ENCODE measurements around the gene RARB. TPM values are rescaled to one million over a fixed set of nuclear protein-coding genes. Genes with fewer than 3 reads are reported as not detected.

RARB gene
- total and polyA plus RNA-seq, 8 donors: 1.7 to 28.0 (median 9.0) TPM

DNA sequence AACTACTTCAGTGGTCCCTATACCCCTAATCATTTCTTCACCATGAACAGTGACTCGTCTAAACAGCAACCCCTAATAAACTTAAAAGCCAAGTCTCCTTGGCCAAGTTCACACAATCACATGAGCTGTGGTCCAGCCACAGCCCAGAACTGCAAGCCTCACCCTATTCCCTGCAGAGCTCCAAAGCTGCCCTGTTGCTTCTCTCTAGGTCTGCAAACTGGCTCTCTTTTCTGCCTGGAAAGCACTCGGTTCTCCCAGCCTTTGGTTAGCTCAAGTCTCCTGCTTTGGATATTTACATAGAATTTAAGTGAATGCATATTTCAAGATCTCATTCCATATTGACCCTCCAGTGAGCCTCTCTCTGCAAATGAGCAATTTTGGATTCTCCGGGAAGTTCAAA, 129.6 kb downstream of the RARB start:
- WGBS, 5 donors: 37 to 57% (median 42%) methylated on average over 3 of the region's 3 CpGs
- intact Hi-C loops (cut with DNase I; ENCODE audit: low total_unique reads): no loop called here
- Histone ChIP-seq H3K4me1 (peaks cover 5 to 28% (median 19%) of the 10 kb centered on the region in 4 donors), H3K36me3 (no peaks in the 10 kb centered on the region), H3K27ac (no peak overlapping the region), H3K4me3 (no peak overlapping the region), H3K9me3 (no peaks in the 10 kb centered on the region), H3K27me3 (no peaks in the 10 kb centered on the region)
- peak in 1 of 2 donors; percentile 28 for DNase-seq
- TF ChIP-seq, protein P1, sequence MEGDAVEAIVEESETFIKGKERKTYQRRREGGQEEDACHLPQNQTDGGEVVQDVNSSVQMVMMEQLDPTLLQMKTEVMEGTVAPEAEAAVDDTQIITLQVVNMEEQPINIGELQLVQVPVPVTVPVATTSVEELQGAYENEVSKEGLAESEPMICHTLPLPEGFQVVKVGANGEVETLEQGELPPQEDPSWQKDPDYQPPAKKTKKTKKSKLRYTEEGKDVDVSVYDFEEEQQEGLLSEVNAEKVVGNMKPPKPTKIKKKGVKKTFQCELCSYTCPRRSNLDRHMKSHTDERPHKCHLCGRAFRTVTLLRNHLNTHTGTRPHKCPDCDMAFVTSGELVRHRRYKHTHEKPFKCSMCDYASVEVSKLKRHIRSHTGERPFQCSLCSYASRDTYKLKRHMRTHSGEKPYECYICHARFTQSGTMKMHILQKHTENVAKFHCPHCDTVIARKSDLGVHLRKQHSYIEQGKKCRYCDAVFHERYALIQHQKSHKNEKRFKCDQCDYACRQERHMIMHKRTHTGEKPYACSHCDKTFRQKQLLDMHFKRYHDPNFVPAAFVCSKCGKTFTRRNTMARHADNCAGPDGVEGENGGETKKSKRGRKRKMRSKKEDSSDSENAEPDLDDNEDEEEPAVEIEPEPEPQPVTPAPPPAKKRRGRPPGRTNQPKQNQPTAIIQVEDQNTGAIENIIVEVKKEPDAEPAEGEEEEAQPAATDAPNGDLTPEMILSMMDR (IDR thresholded peaks at IDR 0.05): no peak
- TF ChIP-seq POLR2A (IDR thresholded peaks at IDR 0.05): no peak
- TF ChIP-seq POLR2AphosphoS5 (IDR thresholded peaks at IDR 0.05): no peak
- TF ChIP-seq EP300 (IDR thresholded peaks at IDR 0.05): no peak

DNA sequence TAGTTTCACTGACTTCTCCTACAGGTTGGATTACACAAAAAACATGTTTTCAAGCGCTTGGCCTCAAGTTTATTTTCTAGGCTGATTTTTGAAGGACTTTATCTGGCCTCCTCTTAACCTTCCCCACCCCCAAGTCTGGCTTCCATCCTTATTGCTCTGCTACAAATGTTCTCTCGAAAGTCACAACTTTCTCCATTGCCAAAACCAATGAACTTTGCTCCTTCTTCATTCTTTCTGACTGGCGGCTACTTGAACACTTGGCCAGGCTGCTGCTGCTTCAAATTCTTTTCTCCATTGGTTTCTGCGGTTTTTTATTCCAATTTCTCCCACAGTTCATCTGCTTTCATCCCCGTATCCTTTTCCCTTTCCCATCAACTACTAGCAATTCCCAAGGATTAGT, 130.1 kb downstream of the RARB start:
- TF ChIP-seq POLR2A (IDR thresholded peaks at IDR 0.05): no peak
- TF ChIP-seq, protein P1 (IDR thresholded peaks at IDR 0.05): no peak
- TF ChIP-seq POLR2AphosphoS5 (IDR thresholded peaks at IDR 0.05): no peak
- no peak for TF ChIP-seq EP300 (IDR thresholded peaks at IDR 0.05)
- Histone ChIP-seq H3K27me3 (no peaks in the 10 kb centered on the region), H3K27ac (peak overlapping the region in 1 of 5 donors; percentile 23), H3K9me3 (no peaks in the 10 kb centered on the region), H3K4me3 (no peak overlapping the region), H3K4me1 (peaks cover 5 to 28% (median 19%) of the 10 kb centered on the region in 4 donors), H3K36me3 (no peaks in the 10 kb centered on the region)
- DNase-seq: peak in 1 of 2 donors; percentile 68
- WGBS, 5 donors: 27 to 38% (median 33%) methylated on average over 5 of the region's 5 CpGs
- intact Hi-C loops (cut with DNase I; ENCODE audit: low total_unique reads): no loop called here

DNA sequence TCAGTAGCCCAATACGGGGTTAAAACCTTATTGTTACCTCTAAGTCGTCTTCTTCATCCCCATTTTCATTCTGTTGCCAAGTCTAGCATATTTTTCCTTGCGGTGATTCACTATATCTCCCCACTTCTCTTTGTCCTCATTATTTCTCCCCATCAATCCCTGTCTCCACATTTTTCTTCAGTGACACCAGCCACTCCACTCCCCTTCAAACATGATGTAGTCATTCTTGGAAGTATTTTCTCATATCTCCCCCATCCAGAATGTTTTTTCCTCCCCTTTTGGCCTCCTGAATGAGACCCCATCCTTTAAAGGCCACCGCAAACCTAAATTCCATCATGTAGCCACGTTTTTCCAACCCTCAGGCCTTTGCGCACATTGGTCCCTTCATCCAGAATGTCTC, 130.7 kb downstream of the RARB start:
- no peak overlapping the region for H3K27ac ChIP-seq
- TF ChIP-seq, protein P1 (IDR thresholded peaks at IDR 0.05): no peak
- TF ChIP-seq POLR2AphosphoS5 (IDR thresholded peaks at IDR 0.05) (no peak), POLR2A (IDR thresholded peaks at IDR 0.05) (no peak), EP300 (IDR thresholded peaks at IDR 0.05) (no peak)
- H3K9me3 ChIP-seq: no peaks in the 10 kb centered on the region
- intact Hi-C loops (cut with DNase I; ENCODE audit: low total_unique reads): no loop called here
- WGBS, 5 donors: 81 to 89% (median 84%) methylated on average over 6 of the region's 6 CpGs
- no peaks in the 10 kb centered on the region for H3K36me3 ChIP-seq
- peaks cover 5 to 28% (median 19%) of the 10 kb centered on the region in 4 donors for H3K4me1 ChIP-seq
- H3K27me3 ChIP-seq: no peaks in the 10 kb centered on the region
- H3K4me3 ChIP-seq: no peak overlapping the region
- DNase-seq: no peak

DNA sequence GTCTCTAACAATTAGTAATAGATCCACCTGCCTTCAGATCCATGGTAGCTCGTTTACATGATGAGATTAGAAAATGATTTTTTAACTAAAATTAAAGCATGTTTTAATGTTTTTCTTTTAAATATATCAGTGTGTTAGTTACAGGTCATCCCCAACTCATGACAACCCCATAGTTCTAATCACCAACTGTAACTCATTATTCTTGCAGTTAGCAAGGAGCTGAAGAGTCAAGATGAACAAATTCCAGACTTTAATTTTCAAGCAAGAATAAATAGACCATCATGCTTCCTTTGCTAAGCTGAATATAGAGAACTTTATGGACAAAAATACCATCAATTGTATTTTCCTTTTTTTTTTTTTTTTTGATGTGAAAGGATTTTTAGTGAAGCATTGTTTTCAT, 135.5 kb downstream of the RARB start:
- intact Hi-C loops (cut with DNase I; ENCODE audit: low total_unique reads): no loop called here
- Histone ChIP-seq H3K9me3 (no peaks in the 10 kb centered on the region), H3K4me3 (no peak overlapping the region), H3K27me3 (no peaks in the 10 kb centered on the region), H3K36me3 (no peaks in the 10 kb centered on the region), H3K27ac (no peak overlapping the region), H3K4me1 (peaks cover 0 to under 1% (median under 1%) of the 10 kb centered on the region in 4 donors)
- WGBS, 5 donors: 80 to 88% (median 84%) methylated on average over 1 of the region's 1 CpG
- no peak for DNase-seq
- TF ChIP-seq, protein P1 (IDR thresholded peaks at IDR 0.05): no peak
- TF ChIP-seq POLR2AphosphoS5 (IDR thresholded peaks at IDR 0.05): no peak
- TF ChIP-seq EP300 (IDR thresholded peaks at IDR 0.05): no peak
- no peak for TF ChIP-seq POLR2A (IDR thresholded peaks at IDR 0.05)

All from stomach (tissue), 9 donors.